SK-N-SH (cell line): ENCODE data around the gene ABLIM2. TPM values are rescaled to one million over a fixed set of nuclear protein-coding genes. Genes with fewer than 3 reads are reported as not detected.

Source experiments
- CTCF ChIA-PET: fragments of 300-600, 350-600 bp; formaldehyde crosslinking; extraction: SDS; loops from one replicate; lab custom pipeline; 2021; lab: Yijun Ruan, JAX
- POLR2A ChIA-PET: fragments of 350-600 bp; sonication (Branson Sonifier 250); formaldehyde crosslinking; extraction: SDS; loops from one replicate; lab custom pipeline; 2020; ENCODE audit warnings: antibody characterized with exemption, inconsistent platforms; lab: Yijun Ruan, JAX
- DNase-seq: peaks from one replicate; pipeline ENCODE4 v3.0.0; 2012
- H2AFZ ChIP-seq: fragments of 200-600 bp; sonication (generic); 2 replicates; pipeline ENCODE4 v1.8.1; 2016; ENCODE audit warnings: antibody characterized with exemption, mild to moderate bottlenecking, low read depth
- H3F3A ChIP-seq: fragments of 200-600 bp; sonication (generic); replicated peaks from 2 replicates; pipeline ENCODE3; 2016; ENCODE audit warnings: antibody characterized with exemption, mild to moderate bottlenecking; ENCODE audit not compliant: insufficient read depth
- H3K27ac ChIP-seq, 2 experiments: fragments of 200-500 bp in 1 of 2; fragments of 200-600 bp in 1 of 2; sonication (Bioruptor generic) in 1 of 2; sonication (generic), shearing (Covaris generic) in 1 of 2; 2 replicates each; pipeline versions ENCODE4 v1.5.1 to v1.6.1; 2014 to 2016; ENCODE audit warnings: low read depth in 2 of 2, inconsistent platforms in 1 of 2, low read length in 1 of 2, mild to moderate bottlenecking in 1 of 2, mixed read lengths in 1 of 2
- H3K27me3 ChIP-seq: fragments of 200-600 bp; sonication (generic), shearing (Covaris generic); 2 replicates; pipeline ENCODE4 v1.6.1; 2016; ENCODE audit warnings: mixed run types; ENCODE audit not compliant: insufficient read depth
- H3K36me3 ChIP-seq, 2 experiments: fragments of 200-500 bp in 1 of 2; fragments of 200-600 bp in 1 of 2; sonication (Bioruptor generic) in 1 of 2; sonication (generic) in 1 of 2; replicated peaks in 1 of 2; 2 replicates each; pipeline versions ENCODE3 to v1.5.1; 2014 to 2016; ENCODE audit warnings: low read length in 1 of 2, mild to moderate bottlenecking in 1 of 2; ENCODE audit not compliant: insufficient read depth in 2 of 2, control insufficient read depth in 1 of 2
- H3K4me1 ChIP-seq, 2 experiments: fragments of 200-500 bp in 1 of 2; fragments of 200-600 bp in 1 of 2; sonication (Bioruptor generic) in 1 of 2; sonication (generic), shearing (Covaris generic) in 1 of 2; 2 replicates each; pipeline versions ENCODE4 v1.5.1 to v1.6.1; 2014 to 2016; ENCODE audit warnings: low read depth in 1 of 2, low read length in 1 of 2, mixed run types in 1 of 2; ENCODE audit not compliant: insufficient read depth in 2 of 2, control insufficient read depth in 1 of 2
- H3K4me2 ChIP-seq: fragments of 200-600 bp; sonication (generic), shearing (Covaris generic); 2 replicates; pipeline ENCODE4 v1.6.1; 2017; ENCODE audit warnings: mixed run types
- H3K4me3 ChIP-seq, 2 experiments: fragments of 200-500 bp in 1 of 2; fragments of 200-600 bp in 1 of 2; sonication (Bioruptor generic) in 1 of 2; sonication (generic), shearing (Covaris generic) in 1 of 2; 2 replicates each; pipeline versions ENCODE4 v1.5.1 to v1.8.1; 2014 to 2016; ENCODE audit warnings: low read depth in 2 of 2, inconsistent platforms in 1 of 2, low read length in 1 of 2, mild to moderate bottlenecking in 1 of 2, mixed read lengths in 1 of 2, moderate library complexity in 1 of 2
- H3K79me2 ChIP-seq: fragments of 200-600 bp; sonication (generic); 2 replicates; pipeline ENCODE4 v1.8.1; 2017; ENCODE audit warnings: mild to moderate bottlenecking; ENCODE audit not compliant: insufficient read depth
- H3K9ac ChIP-seq: fragments of 200-600 bp; sonication (generic); 2 replicates; pipeline ENCODE4 v1.6.1; 2017; ENCODE audit warnings: mixed run types
- H3K9me2 ChIP-seq: fragments of 200-600 bp; sonication (generic); 2 replicates; pipeline ENCODE4 v1.6.1; 2017; ENCODE audit warnings: mixed run types
- H3K9me3 ChIP-seq: fragments of 200-600 bp; sonication (generic); 2 replicates; pipeline ENCODE4 v1.6.1; 2017; ENCODE audit warnings: mixed run types, mild to moderate bottlenecking, moderate library complexity
- H4K20me1 ChIP-seq: fragments of 200-600 bp; sonication (generic); 2 replicates; pipeline ENCODE4 v1.6.1; 2017; ENCODE audit warnings: mild to moderate bottlenecking, mixed run types; ENCODE audit not compliant: insufficient read depth
- ELF1 ChIP-seq: IDR thresholded peaks from 2 replicates; pipeline ENCODE4 v1.4.0; 2012
- EZH2phosphoT487 ChIP-seq: fragments of 200-600 bp; sonication (generic); IDR thresholded peaks from 2 replicates; pipeline ENCODE4 v1.6.1; 2017; ENCODE audit warnings: low read depth, mixed run types, mild to moderate bottlenecking, antibody characterized with exemption, moderate library complexity, borderline replicate concordance
- FOSL2 ChIP-seq: IDR thresholded peaks from 2 replicates; pipeline ENCODE4 v1.4.0; 2012; ENCODE audit warnings: low read depth, mild to moderate bottlenecking, moderate library complexity, borderline replicate concordance
- FOXM1 ChIP-seq: IDR thresholded peaks from 2 replicates; pipeline ENCODE4 v1.4.0; 2012; ENCODE audit warnings: low read depth, mild to moderate bottlenecking
- GATA2 ChIP-seq: sonication (generic); formaldehyde crosslinking; IDR thresholded peaks from 2 replicates; pipeline ENCODE4 v1.5.0; 2020; ENCODE audit warnings: mild to moderate bottlenecking, missing genetic modification reagents
- JUND ChIP-seq: IDR thresholded peaks from 2 replicates; pipeline ENCODE4 v1.4.0; 2012
- MEF2A ChIP-seq: IDR thresholded peaks from 2 replicates; pipeline ENCODE4 v1.4.0; 2012; ENCODE audit warnings: low read depth, borderline replicate concordance
- PBX3 ChIP-seq: IDR thresholded peaks from 2 replicates; pipeline ENCODE4; 2012
- POLR2AphosphoS5 ChIP-seq: IDR thresholded peaks from 2 replicates; pipeline ENCODE4 v1.6.1; 2012; ENCODE audit warnings: low read depth, low read length
- RXRA ChIP-seq: IDR thresholded peaks from 2 replicates; pipeline ENCODE4 v1.4.0; 2012; ENCODE audit warnings: low read depth, mild to moderate bottlenecking, borderline replicate concordance
- SMC3 ChIP-seq: IDR thresholded peaks from 2 replicates; pipeline ENCODE4 v1.6.1; 2012; ENCODE audit warnings: low read depth, low read length, improper control_type of control experiment
- TAF1 ChIP-seq: IDR thresholded peaks from 2 replicates; pipeline ENCODE4 v1.6.1; 2012; ENCODE audit warnings: low read depth, mild to moderate bottlenecking, low read length, moderate library complexity, borderline replicate concordance
- TCF12 ChIP-seq: IDR thresholded peaks from 2 replicates; pipeline ENCODE4 v1.4.0; 2012
- WGBS: methylation state at CpG from one replicate; pipeline ENCODE4 v1.1.6; 2017; ENCODE audit warnings: low lambda C conversion rate; 5-methylcytosine and 5-hydroxymethylcytosine counted together
- polyA plus RNA-seq, 3 experiments: library from polyadenylated mRNA; depleted of rRNA; stranded (reverse); fragments of >200 nt; gene quantifications; 2 replicates each; pipeline ENCODE4 v1.2.3, GENCODE V29; 2012
- TF ChIP-seq, protein P1 (sequence below): IDR thresholded peaks from 2 replicates; pipeline ENCODE4 v1.6.1; 2012; ENCODE audit warnings: mild to moderate bottlenecking, low read depth, low read length, moderate library complexity
- TF ChIP-seq, protein P2 (sequence below): IDR thresholded peaks from 2 replicates; pipeline ENCODE4 v1.4.0; 2012; ENCODE audit warnings: low read depth, borderline replicate concordance
- TF ChIP-seq, protein P3 (sequence below): fragments of 150-350 bp; IDR thresholded peaks from 2 replicates; pipeline ENCODE4 v1.6.1; 2016; ENCODE audit warnings: mild to moderate bottlenecking, low read depth, low read length

The ABLIM2 gene
- polyA plus RNA-seq, 1 of the 3 experiments (the other 2 are of a cell fraction) = 0.53 TPM

DNA sequence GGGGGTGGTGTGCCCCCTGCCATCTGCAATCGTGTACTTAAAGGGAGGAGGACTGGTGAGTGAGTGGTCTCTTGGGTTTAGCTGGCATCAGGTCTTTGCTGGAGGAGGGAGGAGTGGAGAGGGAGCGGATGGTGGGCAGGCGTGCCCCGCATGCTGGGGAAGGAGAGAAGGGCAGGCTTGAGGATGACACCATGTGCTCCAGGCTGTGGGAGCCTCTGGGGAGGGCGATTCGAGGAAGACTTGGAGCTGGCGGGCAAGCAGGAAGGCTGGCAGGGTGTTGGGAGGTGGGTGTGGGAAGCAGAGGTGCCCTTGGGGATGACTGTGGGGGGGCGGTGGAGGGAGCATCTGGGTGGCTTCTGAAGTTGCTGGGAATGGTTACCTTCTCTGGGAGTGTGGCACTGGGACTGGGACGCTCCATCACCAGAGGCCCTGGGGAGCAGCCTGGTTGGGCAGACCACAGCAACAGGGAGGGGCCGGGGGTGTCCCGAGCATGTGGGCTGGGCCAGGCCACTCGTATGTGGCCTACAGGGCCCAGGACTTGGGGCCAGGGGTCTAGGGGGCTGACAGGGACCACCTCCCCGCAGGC is 188.2 kb downstream of the ABLIM2 start (continued):
- TF ChIP-seq, protein P1, sequence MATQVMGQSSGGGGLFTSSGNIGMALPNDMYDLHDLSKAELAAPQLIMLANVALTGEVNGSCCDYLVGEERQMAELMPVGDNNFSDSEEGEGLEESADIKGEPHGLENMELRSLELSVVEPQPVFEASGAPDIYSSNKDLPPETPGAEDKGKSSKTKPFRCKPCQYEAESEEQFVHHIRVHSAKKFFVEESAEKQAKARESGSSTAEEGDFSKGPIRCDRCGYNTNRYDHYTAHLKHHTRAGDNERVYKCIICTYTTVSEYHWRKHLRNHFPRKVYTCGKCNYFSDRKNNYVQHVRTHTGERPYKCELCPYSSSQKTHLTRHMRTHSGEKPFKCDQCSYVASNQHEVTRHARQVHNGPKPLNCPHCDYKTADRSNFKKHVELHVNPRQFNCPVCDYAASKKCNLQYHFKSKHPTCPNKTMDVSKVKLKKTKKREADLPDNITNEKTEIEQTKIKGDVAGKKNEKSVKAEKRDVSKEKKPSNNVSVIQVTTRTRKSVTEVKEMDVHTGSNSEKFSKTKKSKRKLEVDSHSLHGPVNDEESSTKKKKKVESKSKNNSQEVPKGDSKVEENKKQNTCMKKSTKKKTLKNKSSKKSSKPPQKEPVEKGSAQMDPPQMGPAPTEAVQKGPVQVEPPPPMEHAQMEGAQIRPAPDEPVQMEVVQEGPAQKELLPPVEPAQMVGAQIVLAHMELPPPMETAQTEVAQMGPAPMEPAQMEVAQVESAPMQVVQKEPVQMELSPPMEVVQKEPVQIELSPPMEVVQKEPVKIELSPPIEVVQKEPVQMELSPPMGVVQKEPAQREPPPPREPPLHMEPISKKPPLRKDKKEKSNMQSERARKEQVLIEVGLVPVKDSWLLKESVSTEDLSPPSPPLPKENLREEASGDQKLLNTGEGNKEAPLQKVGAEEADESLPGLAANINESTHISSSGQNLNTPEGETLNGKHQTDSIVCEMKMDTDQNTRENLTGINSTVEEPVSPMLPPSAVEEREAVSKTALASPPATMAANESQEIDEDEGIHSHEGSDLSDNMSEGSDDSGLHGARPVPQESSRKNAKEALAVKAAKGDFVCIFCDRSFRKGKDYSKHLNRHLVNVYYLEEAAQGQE = no peak
- TF ChIP-seq ELF1 (no peak), MEF2A (no peak), EZH2phosphoT487 (no peak), FOXM1 (no peak), RXRA (no peak)

GRCh38 chr4:7968262-7968896 is 190.2 kb downstream of the ABLIM2 start:
- Histone ChIP-seq H3K4me2 (peak overlapping the region; percentile 8; the same call in 1 of the 2 replicates), H3K36me3 (no peaks in the 10 kb centered on the region), H3K27me3 (no peaks in the 10 kb centered on the region), H3F3A (peaks cover 27% of the 10 kb centered on the region), H3K9ac (no peak overlapping the region), H4K20me1 (no peaks in the 10 kb centered on the region), H2AFZ (peak overlapping the region; percentile 66), H3K9me2 (no peaks in the 10 kb centered on the region), H3K9me3 (no peaks in the 10 kb centered on the region), H3K79me2 (peaks cover 10% of the 10 kb centered on the region; the same call in 1 of the 2 replicates), H3K4me1 (peaks cover 27 to 37% of the 10 kb centered on the region in 2 experiments; a peak in 3 of 4 replicates), H3K4me3 (no peak overlapping the region), H3K27ac (no peak overlapping the region)
- WGBS = 91% methylated on average over 16 of the region's 16 CpGs
- DNase-seq = no peak
- TF ChIP-seq SMC3 (no peak), POLR2AphosphoS5 (no peak), JUND (no peak), ELF1 (no peak), PBX3 (no peak), RXRA (no peak), FOSL2 (no peak), TAF1 (no peak), FOXM1 (no peak), TCF12 (no peak), GATA2 (CRISPR knock-in tag) (no peak)
- TF ChIP-seq, protein P2, sequence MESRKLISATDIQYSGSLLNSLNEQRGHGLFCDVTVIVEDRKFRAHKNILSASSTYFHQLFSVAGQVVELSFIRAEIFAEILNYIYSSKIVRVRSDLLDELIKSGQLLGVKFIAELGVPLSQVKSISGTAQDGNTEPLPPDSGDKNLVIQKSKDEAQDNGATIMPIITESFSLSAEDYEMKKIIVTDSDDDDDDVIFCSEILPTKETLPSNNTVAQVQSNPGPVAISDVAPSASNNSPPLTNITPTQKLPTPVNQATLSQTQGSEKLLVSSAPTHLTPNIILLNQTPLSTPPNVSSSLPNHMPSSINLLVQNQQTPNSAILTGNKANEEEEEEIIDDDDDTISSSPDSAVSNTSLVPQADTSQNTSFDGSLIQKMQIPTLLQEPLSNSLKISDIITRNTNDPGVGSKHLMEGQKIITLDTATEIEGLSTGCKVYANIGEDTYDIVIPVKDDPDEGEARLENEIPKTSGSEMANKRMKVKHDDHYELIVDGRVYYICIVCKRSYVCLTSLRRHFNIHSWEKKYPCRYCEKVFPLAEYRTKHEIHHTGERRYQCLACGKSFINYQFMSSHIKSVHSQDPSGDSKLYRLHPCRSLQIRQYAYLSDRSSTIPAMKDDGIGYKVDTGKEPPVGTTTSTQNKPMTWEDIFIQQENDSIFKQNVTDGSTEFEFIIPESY = no peak
- TF ChIP-seq, protein P3, sequence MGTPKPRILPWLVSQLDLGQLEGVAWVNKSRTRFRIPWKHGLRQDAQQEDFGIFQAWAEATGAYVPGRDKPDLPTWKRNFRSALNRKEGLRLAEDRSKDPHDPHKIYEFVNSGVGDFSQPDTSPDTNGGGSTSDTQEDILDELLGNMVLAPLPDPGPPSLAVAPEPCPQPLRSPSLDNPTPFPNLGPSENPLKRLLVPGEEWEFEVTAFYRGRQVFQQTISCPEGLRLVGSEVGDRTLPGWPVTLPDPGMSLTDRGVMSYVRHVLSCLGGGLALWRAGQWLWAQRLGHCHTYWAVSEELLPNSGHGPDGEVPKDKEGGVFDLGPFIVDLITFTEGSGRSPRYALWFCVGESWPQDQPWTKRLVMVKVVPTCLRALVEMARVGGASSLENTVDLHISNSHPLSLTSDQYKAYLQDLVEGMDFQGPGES = no peak
- POLR2A ChIA-PET = no interaction called here
- CTCF ChIA-PET = interaction anchor here (0.9 to 4.0 kb wide), 6 partner anchors 9 to 166 kb away, joined by 3 to 19 read pairs (median 4); no protein-coding TSS in a partner anchor
